Liver (tissue), 9 donors: ENCODE results near the gene MMP2. TPM values are rescaled to one million over a fixed set of nuclear protein-coding genes. Genes with fewer than 3 reads are reported as not detected.

Experiments
- DNase-seq: peaks from one replicate; pipeline ENCODE4 v3.0.0-alpha.2; 2017; ENCODE audit warnings: low spot score
- H3K27ac ChIP-seq, 2 donors: one replicate each; pipeline ENCODE4 v1.7.0; 2013; ENCODE audit warnings: inconsistent platforms in 2 of 2, low read length in 2 of 2, control low read depth in 1 of 2, low read depth in 1 of 2, mild to moderate bottlenecking in 1 of 2
- H3K27me3 ChIP-seq, 4 donors: one replicate each; pipeline versions ENCODE4 v1.6.1 to v1.7.0; 2013; ENCODE audit warnings: low read length in 3 of 4, inconsistent platforms in 1 of 4, mild to moderate bottlenecking in 1 of 4, moderate library complexity in 1 of 4; ENCODE audit not compliant: control insufficient read depth in 4 of 4, insufficient read depth in 4 of 4
- H3K36me3 ChIP-seq, 4 donors: one replicate each; pipeline versions ENCODE4 v1.6.1 to v1.7.0; 2013; ENCODE audit warnings: low read length in 3 of 4, mild to moderate bottlenecking in 3 of 4, low read depth in 1 of 4, moderate library complexity in 1 of 4; ENCODE audit not compliant: control insufficient read depth in 4 of 4, insufficient read depth in 3 of 4
- H3K4me1 ChIP-seq, 4 donors: one replicate each; pipeline versions ENCODE4 v1.6.1 to v1.7.0; 2013; ENCODE audit warnings: low read length in 3 of 4, mild to moderate bottlenecking in 3 of 4, moderate library complexity in 1 of 4; ENCODE audit not compliant: control insufficient read depth in 4 of 4, insufficient read depth in 4 of 4
- H3K4me3 ChIP-seq, 3 donors: one replicate each; pipeline versions ENCODE4 v1.6.1 to v1.7.0; 2013; ENCODE audit warnings: low read length in 3 of 3, control low read depth in 1 of 3, low read depth in 1 of 3, mild to moderate bottlenecking in 1 of 3
- H3K9ac ChIP-seq, 2 donors: one replicate each; pipeline ENCODE4 v1.7.0; 2013; ENCODE audit warnings: low read length in 2 of 2, mild to moderate bottlenecking in 2 of 2, moderate library complexity in 2 of 2, control low read depth in 1 of 2, low read depth in 1 of 2
- H3K9me3 ChIP-seq, 4 donors: one replicate each; pipeline versions ENCODE4 v1.6.1 to v1.7.0; 2013; ENCODE audit warnings: low read length in 3 of 4; ENCODE audit not compliant: control insufficient read depth in 4 of 4
- FOXA2 ChIP-seq: IDR thresholded peaks from 2 replicates; pipeline ENCODE4 v1.6.1; 2016; ENCODE audit warnings: antibody characterized with exemption
- HNF4A ChIP-seq, 2 donors: conservative IDR thresholded peaks; 2 replicates each; pipeline ENCODE4 v1.6.1; 2016; ENCODE audit warnings: antibody characterized with exemption in 2 of 2, mild to moderate bottlenecking in 2 of 2
- HNF4G ChIP-seq: IDR thresholded peaks from 2 replicates; pipeline ENCODE4 v1.6.1; 2016; ENCODE audit warnings: antibody characterized with exemption
- JUND ChIP-seq, 2 donors: IDR thresholded peaks; 2 replicates each; pipeline ENCODE4 v1.6.1; 2016; ENCODE audit warnings: antibody characterized with exemption in 2 of 2
- NR2F2 ChIP-seq: IDR thresholded peaks from 2 replicates; pipeline ENCODE4 v1.6.1; 2016; ENCODE audit warnings: antibody characterized with exemption
- RAD21 ChIP-seq, 2 donors: IDR thresholded peaks; 2 replicates each; pipeline ENCODE4 v1.6.1; 2016; ENCODE audit warnings: antibody characterized with exemption in 2 of 2, mild to moderate bottlenecking in 2 of 2
- TAF1 ChIP-seq: conservative IDR thresholded peaks from 2 replicates; pipeline ENCODE4 v1.6.1; 2016; ENCODE audit warnings: antibody characterized with exemption, mild to moderate bottlenecking
- YY1 ChIP-seq: IDR thresholded peaks from 2 replicates; pipeline ENCODE4 v1.6.1; 2016; ENCODE audit warnings: antibody characterized with exemption, mild to moderate bottlenecking
- WGBS: extraction: QIAGEN DNeasy Blood & Tissue Kit; methylation state at CpG from one replicate; pipeline ENCODE4 v1.1.7; 2013; 5-methylcytosine and 5-hydroxymethylcytosine counted together
- polyA plus RNA-seq, 2 donors: library from polyadenylated mRNA; stranded (reverse) in 1 of 2; unstranded in 1 of 2; fragments of 200-250 nt in 1 of 2; fragments of >200 nt in 1 of 2; fragmentation: Nextera tagmentation in 1 of 2; extraction: Ambion mirVana in 1 of 2; gene quantifications; one replicate each; pipeline versions ENCODE4 v1.2.1 to v1.2.3, GENCODE V29; 2013 to 2015
- total RNA-seq, 2 donors: library from RNA; depleted of rRNA; stranded (reverse); fragments of >200 nt; gene quantifications; one replicate each; pipeline ENCODE4 v1.2.3, GENCODE V29; 2014
- TF ChIP-seq, protein P1 (sequence below): fragments of 150-350 bp; IDR thresholded peaks from 2 replicates; pipeline ENCODE4 v1.5.1; 2017; ENCODE audit warnings: improper control_type of control experiment, low read depth, low read length; ENCODE audit not compliant: missing input control
- TF ChIP-seq, protein P2 (sequence below): IDR thresholded peaks from 2 replicates; pipeline ENCODE4 v1.6.1; 2016; ENCODE audit warnings: antibody characterized with exemption
- TF ChIP-seq, protein P3 (sequence below): IDR thresholded peaks from 2 replicates; pipeline ENCODE4 v1.6.1; 2016; ENCODE audit warnings: antibody characterized with exemption, mild to moderate bottlenecking
- TF ChIP-seq, protein P4 (sequence below): IDR thresholded peaks from 2 replicates; pipeline ENCODE4 v1.6.1; 2016; ENCODE audit warnings: antibody characterized with exemption
- TF ChIP-seq, protein P5 (sequence below): IDR thresholded peaks from 2 replicates; pipeline ENCODE4 v1.6.1; 2016; ENCODE audit warnings: antibody characterized with exemption
- donor health status: healthy.
- donor health status: healthy.
- donor health status: healthy.
- donor health status: healthy.
- donor health status: healthy.

Gene MMP2
- total and polyA plus RNA-seq, 4 donors, result 2.8 to 6.3 (median 5.3) TPM

DNA sequence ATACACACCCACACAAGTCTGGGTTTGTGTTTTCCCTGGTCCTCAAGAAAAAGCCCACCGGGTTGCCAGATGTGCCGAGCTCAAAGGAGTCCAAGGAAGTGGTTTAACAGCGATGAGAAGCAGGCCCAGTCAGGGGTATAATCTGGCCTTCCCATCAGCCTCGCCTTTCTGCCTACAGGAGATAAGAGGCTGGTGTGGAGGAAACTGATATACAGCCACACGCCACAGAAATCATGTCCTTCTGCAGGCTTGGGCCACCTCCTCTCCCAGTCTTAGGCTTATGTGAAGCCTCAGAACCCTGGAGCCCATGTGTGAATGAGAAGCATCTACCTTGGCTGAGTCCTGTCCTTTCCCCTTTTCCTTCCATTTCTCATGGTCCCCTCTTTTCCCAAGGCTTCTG lies 43.6 kb upstream of the MMP2 start:
- no peak for DNase-seq
- H3K36me3 ChIP-seq, result no peaks in the 10 kb centered on the region
- H3K27me3 ChIP-seq, result no peaks in the 10 kb centered on the region
- H3K4me3 ChIP-seq, result no peak overlapping the region
- H3K27ac ChIP-seq, result no peak overlapping the region
- 63% methylated on average over 5 of the region's 5 CpGs for WGBS
- H3K4me1 ChIP-seq, result no peaks in the 10 kb centered on the region
- H3K9ac ChIP-seq, result no peak overlapping the region
- TF ChIP-seq, protein P1, sequence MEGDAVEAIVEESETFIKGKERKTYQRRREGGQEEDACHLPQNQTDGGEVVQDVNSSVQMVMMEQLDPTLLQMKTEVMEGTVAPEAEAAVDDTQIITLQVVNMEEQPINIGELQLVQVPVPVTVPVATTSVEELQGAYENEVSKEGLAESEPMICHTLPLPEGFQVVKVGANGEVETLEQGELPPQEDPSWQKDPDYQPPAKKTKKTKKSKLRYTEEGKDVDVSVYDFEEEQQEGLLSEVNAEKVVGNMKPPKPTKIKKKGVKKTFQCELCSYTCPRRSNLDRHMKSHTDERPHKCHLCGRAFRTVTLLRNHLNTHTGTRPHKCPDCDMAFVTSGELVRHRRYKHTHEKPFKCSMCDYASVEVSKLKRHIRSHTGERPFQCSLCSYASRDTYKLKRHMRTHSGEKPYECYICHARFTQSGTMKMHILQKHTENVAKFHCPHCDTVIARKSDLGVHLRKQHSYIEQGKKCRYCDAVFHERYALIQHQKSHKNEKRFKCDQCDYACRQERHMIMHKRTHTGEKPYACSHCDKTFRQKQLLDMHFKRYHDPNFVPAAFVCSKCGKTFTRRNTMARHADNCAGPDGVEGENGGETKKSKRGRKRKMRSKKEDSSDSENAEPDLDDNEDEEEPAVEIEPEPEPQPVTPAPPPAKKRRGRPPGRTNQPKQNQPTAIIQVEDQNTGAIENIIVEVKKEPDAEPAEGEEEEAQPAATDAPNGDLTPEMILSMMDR, result no peak
- TF ChIP-seq, protein P2, sequence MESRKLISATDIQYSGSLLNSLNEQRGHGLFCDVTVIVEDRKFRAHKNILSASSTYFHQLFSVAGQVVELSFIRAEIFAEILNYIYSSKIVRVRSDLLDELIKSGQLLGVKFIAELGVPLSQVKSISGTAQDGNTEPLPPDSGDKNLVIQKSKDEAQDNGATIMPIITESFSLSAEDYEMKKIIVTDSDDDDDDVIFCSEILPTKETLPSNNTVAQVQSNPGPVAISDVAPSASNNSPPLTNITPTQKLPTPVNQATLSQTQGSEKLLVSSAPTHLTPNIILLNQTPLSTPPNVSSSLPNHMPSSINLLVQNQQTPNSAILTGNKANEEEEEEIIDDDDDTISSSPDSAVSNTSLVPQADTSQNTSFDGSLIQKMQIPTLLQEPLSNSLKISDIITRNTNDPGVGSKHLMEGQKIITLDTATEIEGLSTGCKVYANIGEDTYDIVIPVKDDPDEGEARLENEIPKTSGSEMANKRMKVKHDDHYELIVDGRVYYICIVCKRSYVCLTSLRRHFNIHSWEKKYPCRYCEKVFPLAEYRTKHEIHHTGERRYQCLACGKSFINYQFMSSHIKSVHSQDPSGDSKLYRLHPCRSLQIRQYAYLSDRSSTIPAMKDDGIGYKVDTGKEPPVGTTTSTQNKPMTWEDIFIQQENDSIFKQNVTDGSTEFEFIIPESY, result no peak
- no peaks in the 10 kb centered on the region for H3K9me3 ChIP-seq

DNA sequence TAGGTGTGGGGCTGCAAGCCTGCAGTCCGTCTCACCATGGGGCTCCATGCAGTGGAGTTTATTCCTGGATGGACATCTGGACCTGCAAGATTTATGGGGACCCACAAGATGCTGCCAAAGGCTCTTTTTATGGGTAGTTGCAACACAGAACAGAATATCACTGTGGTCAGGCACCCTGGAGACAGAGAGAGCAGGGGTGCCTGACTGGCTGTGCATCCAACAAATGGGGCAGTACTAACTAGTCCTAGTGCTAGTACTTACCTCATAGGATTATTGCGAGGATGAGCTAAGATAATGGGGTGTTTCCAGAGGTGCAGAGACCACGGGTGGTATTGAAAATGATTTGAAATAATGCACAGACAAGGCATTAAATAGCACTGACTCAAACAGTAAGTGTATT lies 42.4 kb upstream of the MMP2 start:
- Histone ChIP-seq H3K4me1 (no peaks in the 10 kb centered on the region), H3K36me3 (no peaks in the 10 kb centered on the region), H3K27me3 (no peaks in the 10 kb centered on the region), H3K9ac (no peak overlapping the region), H3K9me3 (no peaks in the 10 kb centered on the region), H3K27ac (no peak overlapping the region), H3K4me3 (no peak overlapping the region)
- 79% methylated on average over 3 of the region's 3 CpGs for WGBS
- TF ChIP-seq YY1, result no peak
- TF ChIP-seq HNF4A (conservative IDR thresholded peaks at IDR 0.05), result no peak
- TF ChIP-seq, protein P3, sequence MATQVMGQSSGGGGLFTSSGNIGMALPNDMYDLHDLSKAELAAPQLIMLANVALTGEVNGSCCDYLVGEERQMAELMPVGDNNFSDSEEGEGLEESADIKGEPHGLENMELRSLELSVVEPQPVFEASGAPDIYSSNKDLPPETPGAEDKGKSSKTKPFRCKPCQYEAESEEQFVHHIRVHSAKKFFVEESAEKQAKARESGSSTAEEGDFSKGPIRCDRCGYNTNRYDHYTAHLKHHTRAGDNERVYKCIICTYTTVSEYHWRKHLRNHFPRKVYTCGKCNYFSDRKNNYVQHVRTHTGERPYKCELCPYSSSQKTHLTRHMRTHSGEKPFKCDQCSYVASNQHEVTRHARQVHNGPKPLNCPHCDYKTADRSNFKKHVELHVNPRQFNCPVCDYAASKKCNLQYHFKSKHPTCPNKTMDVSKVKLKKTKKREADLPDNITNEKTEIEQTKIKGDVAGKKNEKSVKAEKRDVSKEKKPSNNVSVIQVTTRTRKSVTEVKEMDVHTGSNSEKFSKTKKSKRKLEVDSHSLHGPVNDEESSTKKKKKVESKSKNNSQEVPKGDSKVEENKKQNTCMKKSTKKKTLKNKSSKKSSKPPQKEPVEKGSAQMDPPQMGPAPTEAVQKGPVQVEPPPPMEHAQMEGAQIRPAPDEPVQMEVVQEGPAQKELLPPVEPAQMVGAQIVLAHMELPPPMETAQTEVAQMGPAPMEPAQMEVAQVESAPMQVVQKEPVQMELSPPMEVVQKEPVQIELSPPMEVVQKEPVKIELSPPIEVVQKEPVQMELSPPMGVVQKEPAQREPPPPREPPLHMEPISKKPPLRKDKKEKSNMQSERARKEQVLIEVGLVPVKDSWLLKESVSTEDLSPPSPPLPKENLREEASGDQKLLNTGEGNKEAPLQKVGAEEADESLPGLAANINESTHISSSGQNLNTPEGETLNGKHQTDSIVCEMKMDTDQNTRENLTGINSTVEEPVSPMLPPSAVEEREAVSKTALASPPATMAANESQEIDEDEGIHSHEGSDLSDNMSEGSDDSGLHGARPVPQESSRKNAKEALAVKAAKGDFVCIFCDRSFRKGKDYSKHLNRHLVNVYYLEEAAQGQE, result no peak
- no peak for TF ChIP-seq HNF4G
- no peak for TF ChIP-seq RAD21 (IDR thresholded peaks at IDR 0.05)
- no peak for TF ChIP-seq NR2F2
- TF ChIP-seq, protein P4, sequence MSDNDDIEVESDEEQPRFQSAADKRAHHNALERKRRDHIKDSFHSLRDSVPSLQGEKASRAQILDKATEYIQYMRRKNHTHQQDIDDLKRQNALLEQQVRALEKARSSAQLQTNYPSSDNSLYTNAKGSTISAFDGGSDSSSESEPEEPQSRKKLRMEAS, result no peak
- TF ChIP-seq, protein P2, result no peak
- TF ChIP-seq TAF1, result no peak
- TF ChIP-seq, protein P5, sequence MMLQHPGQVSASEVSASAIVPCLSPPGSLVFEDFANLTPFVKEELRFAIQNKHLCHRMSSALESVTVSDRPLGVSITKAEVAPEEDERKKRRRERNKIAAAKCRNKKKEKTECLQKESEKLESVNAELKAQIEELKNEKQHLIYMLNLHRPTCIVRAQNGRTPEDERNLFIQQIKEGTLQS, result no peak
- no peak for TF ChIP-seq JUND (IDR thresholded peaks at IDR 0.05)
- TF ChIP-seq FOXA2, result no peak
- no peak for DNase-seq
